Esophagus muscularis mucosa (tissue), 4 donors: ENCODE data around the gene SELENOT. TPM values are rescaled to one million over a fixed set of nuclear protein-coding genes. Genes with fewer than 3 reads are reported as not detected.

ENCODE experiments used
- DNase-seq: peaks from one replicate; pipeline ENCODE4 v3.0.0-alpha.2; 2017; ENCODE audit errors: extremely low spot score
- H3K27ac ChIP-seq, 4 donors: fragments of 200-600 bp; sonication (generic); replicated peaks in 1 of 4; 1 replicate in 3 of 4; 2 replicates in 1 of 4; pipeline ENCODE4 v1.5.1; 2016 to 2019; ENCODE audit warnings: mild to moderate bottlenecking in 1 of 4
- H3K27me3 ChIP-seq, 4 donors: fragments of 200-600 bp; sonication (generic); one replicate each; pipeline versions ENCODE4 v1.5.1 to v1.6.0; 2016 to 2019
- H3K36me3 ChIP-seq, 4 donors: fragments of 200-600 bp; sonication (generic); one replicate each; pipeline ENCODE4 v1.5.1; 2016 to 2019
- H3K4me1 ChIP-seq, 4 donors: fragments of 200-600 bp; sonication (generic); one replicate each; pipeline ENCODE4 v1.5.1; 2016 to 2019
- H3K4me3 ChIP-seq, 4 donors: fragments of 200-600 bp; sonication (generic); 1 replicate in 2 of 4; 2 replicates in 2 of 4; pipeline ENCODE4 v1.5.1; 2016 to 2019; ENCODE audit warnings: mild to moderate bottlenecking in 4 of 4, moderate library complexity in 1 of 4
- H3K9me3 ChIP-seq, 4 donors: fragments of 200-600 bp; sonication (generic); 1 replicate in 3 of 4; 2 replicates in 1 of 4; pipeline ENCODE4 v1.5.1; 2016 to 2019
- CTCF ChIP-seq, 3 experiments: fragments of 200-600 bp in 2 of 3; fragments of 450-650 bp in 1 of 3; sonication (generic) in 2 of 3; IDR thresholded peaks; one replicate each; pipeline ENCODE4 v1.5.1; 2017 to 2019; ENCODE audit warnings: antibody characterized with exemption in 3 of 3, mild to moderate bottlenecking in 2 of 3, moderate library complexity in 1 of 3
- EP300 ChIP-seq: sonication (generic); formaldehyde crosslinking; IDR thresholded peaks from one replicate; pipeline ENCODE4 v1.6.1; 2017; ENCODE audit warnings: antibody characterized with exemption
- POLR2A ChIP-seq: fragments of 450-650 bp; IDR thresholded peaks from one replicate; pipeline ENCODE4 v1.6.1; 2017; ENCODE audit warnings: antibody characterized with exemption, moderate library complexity, mild to moderate bottlenecking, low read depth
- POLR2AphosphoS5 ChIP-seq, 2 donors: sonication (generic); formaldehyde crosslinking; IDR thresholded peaks; one replicate each; pipeline ENCODE4 v1.6.1; 2017; ENCODE audit warnings: antibody characterized with exemption in 2 of 2
- WGBS: methylation state at CpG from one replicate; pipeline ENCODE4 v1.1.5; 2018; 5-methylcytosine and 5-hydroxymethylcytosine counted together
- intact Hi-C: fragments of 100-400 bp; cut with DNase I; formaldehyde crosslinking; loops from one replicate; pipeline ENCODE4 v1.15.1; 2023
- total RNA-seq, 4 donors: library from RNA; depleted of rRNA; stranded (reverse); fragments of >200 nt; gene quantifications; one replicate each; pipeline versions ENCODE4 v1.1.0 to v1.2.1, GENCODE V29; 2016

The SELENOT gene
- total RNA-seq, 4 donors from 2014 or later = 34.5 to 124 (median 67.5) TPM

GRCh38 chr3:150631515-150632221, 28.5 kb downstream of the SELENOT start:
- 89% methylated on average over 4 of the region's 7 CpGs for WGBS
- Histone ChIP-seq H3K4me1 (peaks cover 0 to 5% (median 0%) of the 10 kb centered on the region in 4 donors), H3K27me3 (no peaks in the 10 kb centered on the region), H3K27ac (no peak overlapping the region), H3K9me3 (no peaks in the 10 kb centered on the region), H3K36me3 (peaks cover 16 to 44% (median 31%) of the 10 kb centered on the region in 4 donors), H3K4me3 (no peak overlapping the region)
- no peak for DNase-seq
- intact Hi-C loops = no loop called here
- no peak for TF ChIP-seq POLR2A
- TF ChIP-seq EP300 = no peak
- TF ChIP-seq POLR2AphosphoS5 (IDR thresholded peaks at IDR 0.05) = no peak
- no peak for TF ChIP-seq CTCF (IDR thresholded peaks at IDR 0.05)

- Histone ChIP-seq H3K4me3 (no peak overlapping the region), H3K9me3 (no peaks in the 10 kb centered on the region), H3K36me3 (peaks cover 8 to 15% (median 11%) of the 10 kb centered on the region in 4 donors), H3K27me3 (no peaks in the 10 kb centered on the region), H3K27ac (no peak overlapping the region), H3K4me1 (no peaks in the 10 kb centered on the region)
- 66% methylated on average over 6 of the region's 6 CpGs for WGBS
- TF ChIP-seq POLR2AphosphoS5 (IDR thresholded peaks at IDR 0.05) = no peak
- no peak for TF ChIP-seq EP300
- no peak for TF ChIP-seq POLR2A
- TF ChIP-seq CTCF (IDR thresholded peaks at IDR 0.05) = no peak
- intact Hi-C loops = no loop called here
- no peak for DNase-seq
Measured at GRCh38 chr3:150635076-150635475, 32.0 kb downstream of the SELENOT start.

- H3K4me1 ChIP-seq = no peaks in the 10 kb centered on the region
- H3K27me3 ChIP-seq = no peaks in the 10 kb centered on the region
- H3K4me3 ChIP-seq = no peak overlapping the region
- DNase-seq = no peak
- TF ChIP-seq EP300 (no peak), POLR2A (no peak), POLR2AphosphoS5 (IDR thresholded peaks at IDR 0.05) (no peak), CTCF (IDR thresholded peaks at IDR 0.05) (no peak)
- peaks cover 6 to 13% (median 10%) of the 10 kb centered on the region in 4 donors for H3K36me3 ChIP-seq
- no peaks in the 10 kb centered on the region for H3K9me3 ChIP-seq
- no peak overlapping the region for H3K27ac ChIP-seq
- intact Hi-C loops = no loop called here
- 94% methylated on average over 1 of the region's 1 CpG for WGBS
Measured at GRCh38 chr3:150635526-150635925, 32.4 kb downstream of the SELENOT start.

GRCh38 chr3:150636258-150636657, 33.1 kb downstream of the SELENOT start:
- H3K27me3 ChIP-seq = no peaks in the 10 kb centered on the region
- no peak overlapping the region for H3K27ac ChIP-seq
- WGBS = 97% methylated on average over 5 of the region's 5 CpGs
- H3K36me3 ChIP-seq = peaks cover 0 to 6% (median 6%) of the 10 kb centered on the region in 4 donors
- H3K9me3 ChIP-seq = no peaks in the 10 kb centered on the region
- TF ChIP-seq POLR2AphosphoS5 (IDR thresholded peaks at IDR 0.05) (no peak), POLR2A (no peak), EP300 (no peak), CTCF (IDR thresholded peaks at IDR 0.05) (no peak)
- no peaks in the 10 kb centered on the region for H3K4me1 ChIP-seq
- no peak overlapping the region for H3K4me3 ChIP-seq
- intact Hi-C loops = no loop called here
- DNase-seq = no peak

GRCh38 chr3:150639262-150639661, 36.1 kb downstream of the SELENOT start:
- H3K4me3 ChIP-seq = no peak overlapping the region
- no peaks in the 10 kb centered on the region for H3K9me3 ChIP-seq
- DNase-seq = no peak
- no peaks in the 10 kb centered on the region for H3K36me3 ChIP-seq
- H3K27ac ChIP-seq = no peak overlapping the region
- H3K4me1 ChIP-seq = no peaks in the 10 kb centered on the region
- 84% methylated on average over 5 of the region's 5 CpGs for WGBS
- TF ChIP-seq EP300 (no peak), POLR2AphosphoS5 (IDR thresholded peaks at IDR 0.05) (no peak), CTCF (IDR thresholded peaks at IDR 0.05) (no peak), POLR2A (no peak)
- H3K27me3 ChIP-seq = no peaks in the 10 kb centered on the region
- intact Hi-C loops = no loop called here
